Lower leg skin (tissue), 3 donors: ENCODE results near the gene HAPLN1.

Source experiments
- POLR2A ChIP-seq, 2 donors: fragments of 450-650 bp; IDR thresholded peaks; one replicate each; pipeline ENCODE4 v1.6.1; 2016 to 2017; ENCODE audit warnings: antibody characterized with exemption in 2 of 2, mild to moderate bottlenecking in 1 of 2, moderate library complexity in 1 of 2
- TF ChIP-seq, protein P1 (sequence below), 3 donors: fragments of 450-650 bp; IDR thresholded peaks; one replicate each; pipeline ENCODE4 v1.5.1; 2016; ENCODE audit warnings: antibody characterized with exemption in 3 of 3, mild to moderate bottlenecking in 3 of 3, moderate library complexity in 2 of 3

DNA sequence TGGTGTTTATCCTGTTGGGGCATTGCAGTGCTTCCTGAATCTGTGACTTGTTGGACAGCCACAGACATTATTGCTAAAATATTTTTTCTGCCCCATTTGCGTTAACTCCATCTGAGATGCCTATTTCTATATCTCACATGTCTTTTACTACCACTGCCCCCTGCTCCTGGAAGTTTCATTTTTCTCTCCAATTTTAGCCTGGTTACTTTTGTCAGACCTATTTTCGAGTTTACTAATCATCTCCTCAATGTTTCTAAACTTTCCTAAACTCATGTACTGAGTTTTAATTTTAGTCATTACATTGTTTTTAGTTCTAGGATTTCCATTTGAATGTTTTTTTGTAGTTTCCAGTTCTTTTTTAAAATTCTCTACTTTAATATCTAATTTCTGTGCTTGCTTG is 17.6 kb downstream of the HAPLN1 start:
- TF ChIP-seq POLR2A (IDR thresholded peaks at IDR 0.05), result no peak
- TF ChIP-seq, protein P1, sequence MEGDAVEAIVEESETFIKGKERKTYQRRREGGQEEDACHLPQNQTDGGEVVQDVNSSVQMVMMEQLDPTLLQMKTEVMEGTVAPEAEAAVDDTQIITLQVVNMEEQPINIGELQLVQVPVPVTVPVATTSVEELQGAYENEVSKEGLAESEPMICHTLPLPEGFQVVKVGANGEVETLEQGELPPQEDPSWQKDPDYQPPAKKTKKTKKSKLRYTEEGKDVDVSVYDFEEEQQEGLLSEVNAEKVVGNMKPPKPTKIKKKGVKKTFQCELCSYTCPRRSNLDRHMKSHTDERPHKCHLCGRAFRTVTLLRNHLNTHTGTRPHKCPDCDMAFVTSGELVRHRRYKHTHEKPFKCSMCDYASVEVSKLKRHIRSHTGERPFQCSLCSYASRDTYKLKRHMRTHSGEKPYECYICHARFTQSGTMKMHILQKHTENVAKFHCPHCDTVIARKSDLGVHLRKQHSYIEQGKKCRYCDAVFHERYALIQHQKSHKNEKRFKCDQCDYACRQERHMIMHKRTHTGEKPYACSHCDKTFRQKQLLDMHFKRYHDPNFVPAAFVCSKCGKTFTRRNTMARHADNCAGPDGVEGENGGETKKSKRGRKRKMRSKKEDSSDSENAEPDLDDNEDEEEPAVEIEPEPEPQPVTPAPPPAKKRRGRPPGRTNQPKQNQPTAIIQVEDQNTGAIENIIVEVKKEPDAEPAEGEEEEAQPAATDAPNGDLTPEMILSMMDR (IDR thresholded peaks at IDR 0.05), result no peak
